Osteocyte (in vitro differentiated cells): ENCODE data around the gene E2F6. TPM values are rescaled to one million over a fixed set of nuclear protein-coding genes. Genes with fewer than 3 reads are reported as not detected.

Source experiments
- DNase-seq: peaks from one replicate; pipeline ENCODE4 v3.0.0; 2021; ENCODE audit warnings: mixed read lengths; ENCODE audit not compliant: unreplicated experiment; ENCODE audit errors: extremely low spot score
- H3K27ac Mint-ChIP-seq: one replicate; pipeline ENCODE4 v1.8.0; 2021; ENCODE audit warnings: mild to moderate bottlenecking, mixed read lengths; ENCODE audit not compliant: unreplicated experiment
- H3K27me3 Mint-ChIP-seq: one replicate; pipeline ENCODE4 v1.8.0; 2021; ENCODE audit warnings: mixed read lengths; ENCODE audit not compliant: unreplicated experiment
- H3K36me3 Mint-ChIP-seq: one replicate; pipeline ENCODE4 v1.8.0; 2021; ENCODE audit warnings: mixed read lengths; ENCODE audit not compliant: unreplicated experiment
- H3K4me1 Mint-ChIP-seq: one replicate; pipeline ENCODE4 v1.8.0; 2021; ENCODE audit warnings: mixed read lengths; ENCODE audit not compliant: unreplicated experiment
- H3K4me3 Mint-ChIP-seq: one replicate; pipeline ENCODE4 v1.8.0; 2021; ENCODE audit warnings: mild to moderate bottlenecking, moderate library complexity, mixed read lengths; ENCODE audit not compliant: unreplicated experiment
- H3K9me3 Mint-ChIP-seq: one replicate; pipeline ENCODE4 v1.8.0; 2021; ENCODE audit warnings: mixed read lengths; ENCODE audit not compliant: unreplicated experiment
- CTCF ChIP-seq: fragments of 200-600 bp; sonication (generic); IDR thresholded peaks from 2 replicates; pipeline ENCODE4 v1.5.0; 2021; ENCODE audit warnings: antibody characterized with exemption, mild to moderate bottlenecking, moderate library complexity
- total RNA-seq: library from RNA; stranded (reverse); gene quantifications from 2 replicates; pipeline ENCODE4 v1.2.1, GENCODE V29; 2021

E2F6 gene
- total RNA-seq, 1 donor from 2014 or later = 14.8 TPM

DNA sequence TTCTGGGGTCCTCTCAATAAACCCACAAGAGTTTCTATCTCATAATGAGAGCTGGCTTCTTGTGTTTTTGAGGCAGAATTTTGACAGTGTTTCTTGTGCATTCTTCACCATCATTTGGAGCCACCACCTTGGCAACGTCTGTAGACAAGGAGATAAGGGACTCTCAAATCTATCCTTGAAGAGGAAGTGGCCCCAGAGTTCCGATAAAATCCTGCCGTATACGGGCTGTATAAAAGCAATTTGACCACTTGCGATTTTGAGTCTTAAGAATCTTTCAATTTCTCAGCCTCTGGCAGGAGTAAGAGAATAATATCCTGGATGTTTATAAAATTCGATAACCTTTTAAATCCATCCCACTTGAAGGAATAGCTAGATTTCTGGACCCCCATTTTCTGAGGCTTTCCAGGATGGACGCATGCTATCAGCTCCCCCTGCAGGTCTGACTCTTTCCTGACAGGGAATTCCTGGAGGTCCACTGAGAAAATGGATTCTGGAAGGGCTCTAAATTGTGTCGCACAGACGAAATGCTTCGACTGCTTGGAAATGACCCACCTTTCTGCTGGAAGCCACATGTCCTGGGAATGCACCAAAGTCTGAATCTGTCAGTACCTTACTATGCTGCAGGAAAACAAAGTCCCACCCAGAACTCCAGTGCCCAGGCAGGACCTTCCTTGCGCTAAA lies 54.1 kb downstream of the E2F6 start:
- no peak overlapping the region for H3K4me3 Mint-ChIP-seq
- DNase-seq = no peak
- peaks cover 3% of the 10 kb centered on the region for H3K9me3 Mint-ChIP-seq
- peak; percentile 87 for TF ChIP-seq CTCF
- no peak overlapping the region for H3K27ac Mint-ChIP-seq
- H3K27me3 Mint-ChIP-seq = no peaks in the 10 kb centered on the region
- no peaks in the 10 kb centered on the region for H3K36me3 Mint-ChIP-seq
- peaks cover 24% of the 10 kb centered on the region for H3K4me1 Mint-ChIP-seq

- Mint-ChIP-seq H3K4me3 (no peak overlapping the region), H3K4me1 (peaks cover 31% of the 10 kb centered on the region), H3K27me3 (no peaks in the 10 kb centered on the region), H3K36me3 (no peaks in the 10 kb centered on the region), H3K9me3 (peaks cover 3% of the 10 kb centered on the region), H3K27ac (no peak overlapping the region)
- DNase-seq = no peak
- TF ChIP-seq CTCF = no peak
Measured at GRCh38 chr2:11411244-11411643, 54.7 kb downstream of the E2F6 start.

GRCh38 chr2:11410101-11410500 lies 55.9 kb downstream of the E2F6 start:
- no peaks in the 10 kb centered on the region for H3K36me3 Mint-ChIP-seq
- no peak overlapping the region for H3K27ac Mint-ChIP-seq

DNA sequence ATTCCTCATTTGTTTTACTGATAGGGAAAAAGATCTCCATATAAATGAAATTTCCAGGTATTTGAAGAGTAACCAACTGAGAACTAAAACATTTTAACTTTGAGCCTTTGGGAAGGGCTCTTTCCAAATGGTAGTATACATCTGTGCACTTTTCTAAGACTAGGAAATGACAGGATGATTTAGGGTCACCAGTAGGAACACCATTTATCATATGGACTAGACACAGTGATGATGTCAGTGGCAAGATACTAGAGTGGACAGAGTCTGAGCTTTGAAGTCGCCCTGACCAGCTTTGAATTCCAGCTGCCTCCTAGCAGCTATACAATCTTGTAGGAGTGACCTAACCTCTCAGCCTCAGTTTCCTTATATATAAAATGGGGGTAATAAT lies 56.4 kb downstream of the E2F6 start:
- Mint-ChIP-seq H3K36me3 (no peaks in the 10 kb centered on the region), H3K4me3 (no peak overlapping the region), H3K4me1 (peaks cover 47% of the 10 kb centered on the region), H3K27ac (no peak overlapping the region), H3K9me3 (peaks cover 3% of the 10 kb centered on the region), H3K27me3 (no peaks in the 10 kb centered on the region)
- DNase-seq = no peak
- TF ChIP-seq CTCF = no peak

More at GRCh38 chr2:11410101-11410500, 55.9 kb downstream of the E2F6 start:
- peaks cover 3% of the 10 kb centered on the region for H3K9me3 Mint-ChIP-seq
- no peaks in the 10 kb centered on the region for H3K27me3 Mint-ChIP-seq
- H3K4me1 Mint-ChIP-seq = peaks cover 42% of the 10 kb centered on the region
- DNase-seq = no peak
- TF ChIP-seq CTCF = no peak
- H3K4me3 Mint-ChIP-seq = no peak overlapping the region

DNA sequence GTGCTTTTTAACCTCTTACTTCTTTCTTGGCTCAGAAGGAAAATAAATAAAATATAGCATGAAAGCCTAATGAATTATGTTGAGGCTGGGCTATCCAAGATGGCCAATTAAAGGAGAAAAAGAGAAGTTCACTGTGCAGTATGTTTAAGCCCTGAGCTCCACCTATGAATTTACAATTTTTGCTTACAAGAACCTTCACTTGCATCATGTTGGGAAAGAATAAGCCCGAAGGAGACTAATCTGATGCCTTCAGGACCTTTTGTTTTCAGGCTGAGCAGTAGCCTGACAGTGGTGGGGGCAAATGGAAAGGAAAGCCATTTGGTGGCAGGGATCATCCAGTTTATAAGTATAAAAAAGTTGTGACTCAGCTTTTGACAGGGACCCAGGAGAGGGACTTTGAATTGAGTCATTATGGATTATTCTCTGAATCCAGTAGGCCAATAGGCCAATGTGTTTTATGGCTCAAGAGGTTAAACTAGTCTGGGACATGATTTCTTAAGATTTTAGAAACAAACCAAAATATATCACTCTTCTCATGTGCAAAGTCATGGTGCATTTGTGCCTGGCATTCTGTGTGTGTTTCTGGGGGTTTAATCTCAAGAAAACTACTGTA lies 56.9 kb downstream of the E2F6 start:
- no peaks in the 10 kb centered on the region for H3K36me3 Mint-ChIP-seq

More for the DNA sequence above, 56.9 kb downstream of the E2F6 start:
- Mint-ChIP-seq H3K27ac (no peak overlapping the region), H3K4me3 (no peak overlapping the region), H3K27me3 (no peaks in the 10 kb centered on the region), H3K9me3 (peaks cover 3% of the 10 kb centered on the region), H3K4me1 (peaks cover 52% of the 10 kb centered on the region)
- DNase-seq = no peak
- TF ChIP-seq CTCF = no peak
